ENCODE data around the gene SP100.
"Not testable (repeated sequence)": the region's sequence is repeated elsewhere in the genome, so short reads cannot be mapped to it uniquely, and the experiment has no call there.

The SP100 gene

DNA sequence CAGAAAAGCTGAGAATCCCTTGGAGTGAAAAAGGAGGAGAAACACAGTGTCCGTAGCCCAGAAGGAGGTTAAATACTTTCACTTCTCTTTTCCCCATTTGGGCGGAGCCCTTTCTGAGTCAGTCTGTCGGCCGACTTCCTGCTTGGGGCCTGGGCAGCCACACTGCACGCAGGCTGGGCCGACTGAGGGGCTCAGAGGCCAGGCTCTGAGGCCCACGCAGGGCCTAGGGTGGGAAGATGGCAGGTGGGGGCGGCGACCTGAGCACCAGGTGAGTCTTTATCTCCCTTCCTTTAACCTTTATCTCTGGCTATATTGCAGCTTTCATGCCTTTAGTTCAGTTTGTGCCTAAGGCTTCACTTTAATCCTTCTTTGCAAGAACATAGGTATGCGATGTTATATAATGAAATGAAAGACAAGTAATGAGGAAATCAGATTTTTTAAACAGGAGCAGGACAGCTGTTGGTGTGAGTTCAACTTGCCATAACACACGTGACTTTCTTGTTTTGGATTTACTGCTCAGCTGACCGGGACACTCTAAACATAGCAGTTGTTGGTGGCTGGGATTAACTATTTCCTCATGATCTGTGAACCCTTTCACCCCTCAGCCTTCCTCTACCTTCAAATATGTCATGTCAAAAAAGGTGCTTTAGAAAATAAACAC, at the start of gene SP100:
TSS of gene SP100 (plus strand) at position 141 of the 661 bp plus-strand sequence. CDS start at position 237, 96 bp downstream.
- peak; percentile 64 to 77 for DNase-seq (ENCODE audit: extremely low read depth in 1 of 2, low read depth in 1 of 2)

- DNase-seq (ENCODE audit: extremely low read depth in 1 of 2, low read depth in 1 of 2): no peak
Observed at GRCh38 chr2:230382108-230382507, 33.9 kb upstream of the SP100 start.

- no peak for DNase-seq (ENCODE audit: extremely low read depth in 1 of 2, low read depth in 1 of 2)
Observed at GRCh38 chr2:230383453-230383852, 32.5 kb upstream of the SP100 start.

GRCh38 chr2:230384986-230385385, 31.0 kb upstream of the SP100 start:
- no peak for DNase-seq (ENCODE audit: extremely low read depth in 1 of 2, low read depth in 1 of 2)

GRCh38 chr2:230394301-230394700, 21.7 kb upstream of the SP100 start:
- DNase-seq (ENCODE audit: extremely low read depth in 1 of 2, low read depth in 1 of 2): no peak

- not testable (repeated sequence) for DNase-seq (ENCODE audit: extremely low read depth in 1 of 2, low read depth in 1 of 2)
Observed at GRCh38 chr2:230398698-230399097, 17.3 kb upstream of the SP100 start.

DNA sequence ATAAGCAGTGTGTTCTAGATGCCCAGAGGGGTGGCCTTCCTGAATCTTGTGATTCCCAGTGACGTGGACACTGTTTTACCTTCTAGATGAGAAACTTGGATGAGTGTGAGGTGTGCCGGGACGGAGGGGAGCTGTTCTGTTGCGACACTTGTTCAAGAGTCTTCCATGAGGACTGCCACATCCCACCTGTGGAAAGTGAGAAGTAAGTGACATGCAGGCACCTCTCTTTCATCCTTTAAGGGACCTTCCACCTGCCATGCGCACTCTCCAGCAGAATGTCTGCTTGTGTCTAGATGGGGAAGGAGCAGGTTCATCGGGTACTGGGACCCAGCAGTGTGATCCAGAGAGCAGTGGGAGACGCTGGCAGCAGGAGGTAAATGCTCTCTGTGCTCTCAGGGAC, 16.0 kb upstream of the SP100 start:
- no peak for DNase-seq (ENCODE audit: extremely low read depth in 1 of 2, low read depth in 1 of 2)

- no peak for DNase-seq (ENCODE audit: extremely low read depth in 1 of 2, low read depth in 1 of 2)
Observed at GRCh38 chr2:230400454-230400853, 15.5 kb upstream of the SP100 start.

DNA sequence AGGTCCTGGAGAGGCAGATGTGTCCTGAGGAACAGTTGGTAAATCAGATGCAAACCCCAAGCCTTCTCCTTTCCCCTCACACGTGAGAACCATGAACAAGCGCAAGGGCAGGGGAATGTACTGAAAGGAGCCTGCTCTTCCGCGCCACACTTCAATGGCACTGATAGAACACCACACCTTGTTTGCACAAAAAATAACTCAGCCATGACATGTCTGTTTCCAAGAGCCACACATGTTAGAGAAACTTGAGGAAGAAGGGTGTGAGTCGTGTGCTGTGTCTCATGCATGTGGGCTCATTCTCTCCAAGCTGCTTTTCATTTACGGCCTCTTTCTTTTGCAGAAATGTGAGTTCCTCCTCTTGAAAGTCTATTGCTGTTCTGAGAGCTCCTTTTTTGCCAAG, 15.0 kb upstream of the SP100 start:
- DNase-seq (ENCODE audit: extremely low read depth in 1 of 2, low read depth in 1 of 2): not testable (repeated sequence)

GRCh38 chr2:230403746-230404145, 12.3 kb upstream of the SP100 start:
- DNase-seq (ENCODE audit: extremely low read depth in 1 of 2, low read depth in 1 of 2): no peak

GRCh38 chr2:230405824-230406223, 10.2 kb upstream of the SP100 start:
- no peak for DNase-seq (ENCODE audit: extremely low read depth in 1 of 2, low read depth in 1 of 2)

GRCh38 chr2:230408244-230408842, 7.7 kb upstream of the SP100 start:
- no peak for DNase-seq (ENCODE audit: extremely low read depth in 1 of 2, low read depth in 1 of 2)

DNA sequence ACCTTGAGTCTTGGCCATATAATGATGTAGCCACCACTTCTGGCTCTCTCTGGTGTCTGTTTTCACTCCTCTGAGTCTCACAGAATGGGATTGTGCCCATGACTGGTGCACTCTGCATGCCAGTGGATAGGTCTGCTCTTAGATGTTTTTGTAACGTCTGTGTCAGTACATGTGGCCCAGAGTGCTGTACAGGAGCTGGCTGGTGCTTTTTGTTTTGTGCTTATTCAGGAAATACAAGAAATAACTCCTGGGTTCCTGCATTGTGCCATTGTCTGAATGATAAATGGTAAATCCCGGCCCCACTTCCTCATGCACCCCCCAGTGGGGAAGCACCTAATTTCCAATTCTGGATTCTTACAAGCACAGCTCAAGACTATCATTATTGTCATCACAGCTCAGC, 6.7 kb upstream of the SP100 start:
- DNase-seq (ENCODE audit: extremely low read depth in 1 of 2, low read depth in 1 of 2): not testable (repeated sequence)

- no peak for DNase-seq (ENCODE audit: extremely low read depth in 1 of 2, low read depth in 1 of 2)
Observed at GRCh38 chr2:230410263-230410662, 5.7 kb upstream of the SP100 start.

DNA sequence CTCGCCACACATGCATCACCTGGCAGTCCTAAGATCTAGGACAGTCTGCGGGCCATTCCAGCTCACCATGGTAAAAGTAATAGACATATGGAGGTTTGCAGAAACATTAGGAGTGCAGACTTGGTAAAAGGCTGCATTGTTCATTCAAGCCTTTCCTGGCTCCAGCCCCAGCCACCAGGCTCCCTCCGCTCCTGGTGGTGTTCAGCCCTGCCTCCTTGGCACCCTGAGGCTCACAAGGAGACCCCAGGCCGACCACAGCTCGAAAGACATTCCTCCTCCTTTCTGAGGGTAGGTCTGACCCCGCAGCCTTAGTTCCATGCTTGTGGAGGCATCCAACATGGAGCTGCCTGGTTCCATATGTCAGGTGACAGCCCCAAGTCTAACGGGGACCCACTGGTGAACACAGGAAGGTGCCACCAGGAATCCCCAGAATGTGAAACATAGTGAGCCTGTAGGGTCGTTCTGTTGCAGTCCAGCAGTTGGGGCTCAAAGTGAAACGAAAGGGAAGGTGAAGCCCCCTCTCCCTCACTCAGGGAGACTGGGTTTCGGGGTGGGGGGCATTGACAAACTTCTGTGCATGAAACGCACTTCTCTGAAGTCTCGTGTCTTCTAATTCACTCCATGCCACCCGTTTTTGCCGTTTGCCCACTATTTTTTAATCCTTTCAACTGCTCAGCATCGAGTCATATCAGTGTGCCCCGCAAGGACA, 5.0 kb upstream of the SP100 start:
- no peak for DNase-seq (ENCODE audit: extremely low read depth in 1 of 2, low read depth in 1 of 2)

DNA sequence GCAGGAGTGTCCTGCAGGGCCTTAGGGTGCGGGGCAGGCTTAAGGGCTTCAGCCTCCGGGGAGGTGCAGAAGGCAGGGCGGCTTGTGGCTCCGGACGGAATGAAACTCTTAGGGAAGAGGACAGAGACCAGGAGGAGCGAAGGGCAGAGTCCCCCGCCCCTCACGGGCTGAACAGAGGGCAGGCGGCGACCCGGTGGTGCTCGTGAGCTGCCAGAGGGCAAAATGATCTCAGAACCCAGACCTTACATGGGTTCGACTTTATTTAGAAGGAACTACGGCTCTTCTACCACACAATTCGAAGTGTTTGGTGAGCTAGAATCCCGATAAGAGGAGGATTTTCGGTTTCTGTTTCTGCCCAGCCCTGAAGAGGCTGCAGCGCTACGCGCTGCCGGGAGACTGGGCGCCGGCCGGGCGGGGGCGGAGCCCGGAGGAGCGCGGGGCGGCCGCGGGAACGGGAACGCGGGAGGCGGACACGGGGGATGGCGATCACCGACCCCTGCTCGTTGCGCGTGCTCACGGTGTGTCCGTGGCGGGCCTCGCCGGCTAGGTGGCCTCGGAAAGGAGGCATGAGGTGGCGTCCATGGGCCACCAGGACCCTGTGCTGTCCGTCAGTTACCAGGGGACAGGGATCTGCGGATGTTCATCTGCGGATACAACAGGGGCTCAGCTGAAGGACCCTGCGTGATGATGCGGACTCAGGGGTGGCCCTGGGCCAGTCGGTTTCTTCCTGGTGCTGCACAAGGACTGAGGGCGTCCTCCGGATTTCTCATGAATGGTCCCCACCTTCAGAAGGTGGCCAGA, 4.2 kb upstream of the SP100 start:
- DNase-seq (ENCODE audit: extremely low read depth in 1 of 2, low read depth in 1 of 2): peak; percentile 24 to 48

DNA sequence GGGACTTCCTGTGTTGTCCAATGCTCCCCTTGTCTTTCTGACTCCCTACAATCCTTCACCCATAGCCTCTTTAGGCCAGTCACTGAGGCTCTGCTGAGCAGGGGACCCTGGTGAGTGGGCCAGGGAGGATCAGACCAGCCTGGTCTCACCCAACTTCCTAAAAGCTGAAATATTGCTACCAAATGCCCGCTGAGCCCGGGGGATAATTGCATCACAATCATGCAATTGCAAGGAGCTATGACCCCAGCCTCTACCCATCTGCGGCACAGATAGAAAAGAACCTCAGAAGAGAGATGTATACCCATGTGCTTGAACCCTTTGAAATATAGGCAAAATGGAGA, 3.7 kb upstream of the SP100 start:
- no peak for DNase-seq (ENCODE audit: extremely low read depth in 1 of 2, low read depth in 1 of 2)

DNA sequence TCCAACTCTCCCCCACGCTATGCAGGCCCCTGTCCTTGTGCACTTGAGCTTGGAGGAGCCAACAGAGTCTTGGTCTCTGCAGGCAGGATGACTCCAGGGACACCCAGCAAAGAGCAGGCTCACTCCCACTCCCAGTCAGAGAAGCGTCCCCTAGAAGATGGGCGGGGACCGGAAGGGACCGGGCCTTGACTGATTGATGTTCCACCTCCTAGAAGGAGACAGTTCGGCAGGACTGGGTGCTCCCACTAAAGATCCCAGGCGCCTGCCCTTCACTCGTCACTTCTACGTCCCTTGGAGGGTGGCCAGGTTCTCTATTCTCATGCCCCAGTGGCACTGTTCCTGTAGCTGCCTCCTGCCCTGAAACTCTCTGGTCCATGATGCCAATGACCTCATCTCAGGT, 3.2 kb upstream of the SP100 start:
- no peak for DNase-seq (ENCODE audit: extremely low read depth in 1 of 2, low read depth in 1 of 2)

DNA sequence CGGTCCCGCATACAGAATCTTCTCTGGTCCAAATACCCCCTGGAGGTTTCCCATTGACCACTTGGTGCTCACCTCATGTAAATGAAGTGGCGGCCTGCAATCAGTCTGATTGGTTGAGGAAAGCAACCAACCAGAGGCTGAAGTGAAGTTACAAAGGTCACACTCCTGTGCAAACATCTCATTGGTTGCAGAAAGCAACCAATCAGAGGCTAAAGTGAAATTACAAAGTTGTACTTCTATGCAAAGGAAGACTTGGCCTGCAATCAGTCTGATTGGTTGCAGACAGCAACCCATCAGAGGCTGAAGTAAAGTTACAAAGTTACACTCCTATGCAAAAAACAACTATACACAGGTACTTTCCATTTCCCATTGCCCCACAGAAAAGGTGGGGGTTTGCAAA, 2.5 kb upstream of the SP100 start:
- DNase-seq (ENCODE audit: extremely low read depth in 1 of 2, low read depth in 1 of 2): no peak

DNA sequence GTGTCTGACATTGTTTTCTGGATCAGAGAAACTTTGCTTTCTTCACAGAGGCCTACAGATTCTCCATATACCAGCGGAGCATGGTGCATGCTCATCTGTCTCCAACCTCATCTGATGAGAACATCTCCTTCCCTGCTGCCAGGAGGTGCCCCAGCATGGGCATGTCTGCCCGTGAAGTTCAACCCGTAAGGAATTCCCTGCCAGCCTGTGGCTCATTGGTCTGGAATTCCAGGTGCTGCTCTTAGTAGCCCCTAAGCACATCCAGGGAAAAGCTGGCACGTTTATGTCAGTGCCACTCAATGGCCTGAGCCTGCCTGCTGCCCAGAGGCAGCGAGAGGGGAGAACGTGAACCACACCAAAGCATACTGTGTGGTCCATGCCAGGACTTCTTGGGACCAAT, 1.7 kb upstream of the SP100 start:
- no peak for DNase-seq (ENCODE audit: extremely low read depth in 1 of 2, low read depth in 1 of 2)

GRCh38 chr2:230417436-230417835, 1.4 kb downstream of the SP100 start:
- DNase-seq (ENCODE audit: extremely low read depth in 1 of 2, low read depth in 1 of 2): no peak

All from stimulated activated CD8-positive, alpha-beta memory T cell treated with anti-CD3 and anti-CD28 coated beads, Interleukin-7, amount 100 ng/mL, for 48 hours (primary cell).